Measurements from ENCODE around the gene NFYC.

Gene NFYC

GRCh38 chr1:40665335-40666171, 26.0 kb upstream of the NFYC start, which contains the start of gene RIMS3 (continued):
- TF ChIP-seq ZNF843 (tag by site-specific recombination; IDR thresholded peaks at IDR 0.05), result no peak
- no peak for TF ChIP-seq ZNF513 (tag by site-specific recombination; IDR thresholded peaks at IDR 0.05)
- TF ChIP-seq ZNF658 (tag by site-specific recombination; IDR thresholded peaks at IDR 0.05), result no peak
- TF ChIP-seq ZFP37 (tag by site-specific recombination; IDR thresholded peaks at IDR 0.05), result no peak
- peak; percentile 64; the same call in 1 of the 2 replicates for TF ChIP-seq ZBTB48 (tag by site-specific recombination; IDR thresholded peaks at IDR 0.05)
- TF ChIP-seq ZNF157 (tag by site-specific recombination; IDR thresholded peaks at IDR 0.05), result no peak
- peak; percentile 31; the same call in 1 of the 2 replicates for TF ChIP-seq ZBTB8A (tag by site-specific recombination; IDR thresholded peaks at IDR 0.05)
- no peak for TF ChIP-seq ZNF132 (tag by site-specific recombination; IDR thresholded peaks at IDR 0.05; ENCODE audit: borderline replicate concordance)
- TF ChIP-seq ZFP41 (tag by site-specific recombination; IDR thresholded peaks at IDR 0.05; ENCODE audit: borderline replicate concordance), result no peak
- no peak for TF ChIP-seq ZNF175 (tag by site-specific recombination; IDR thresholded peaks at IDR 0.05)
- TF ChIP-seq ZSCAN30 (tag by site-specific recombination; IDR thresholded peaks at IDR 0.05), result peak; percentile 63; the same call in 1 of the 2 replicates
- no peak for TF ChIP-seq KLF1 (tag by site-specific recombination; IDR thresholded peaks at IDR 0.05)
- TF ChIP-seq GFI1B (tag by site-specific recombination; IDR thresholded peaks at IDR 0.05), result no peak
- peak; percentile 87 for TF ChIP-seq SP3 (tag by site-specific recombination; IDR thresholded peaks at IDR 0.05)
- TF ChIP-seq SALL2 (tag by site-specific recombination; IDR thresholded peaks at IDR 0.05; ENCODE audit: borderline replicate concordance), result no peak
- TF ChIP-seq ZNF280D (tag by site-specific recombination; IDR thresholded peaks at IDR 0.05), result no peak
- 0 out of 2 replicates have a peak, but pooled peaks have one; percentile 53 for TF ChIP-seq ZNF2 (tag by site-specific recombination; IDR thresholded peaks at IDR 0.05)
- TF ChIP-seq ZNF530 (tag by site-specific recombination; IDR thresholded peaks at IDR 0.05; ENCODE audit: low read depth), result no peak
- no peak for TF ChIP-seq PRDM6 (tag by site-specific recombination; IDR thresholded peaks at IDR 0.05)
- TF ChIP-seq ZNF76 (tag by site-specific recombination; IDR thresholded peaks at IDR 0.05; ENCODE audit: borderline replicate concordance, low read depth), result no peak
- TF ChIP-seq ZNF169 (tag by site-specific recombination; IDR thresholded peaks at IDR 0.05), result no peak
- TF ChIP-seq ZNF561 (tag by site-specific recombination; IDR thresholded peaks at IDR 0.05; ENCODE audit: borderline replicate concordance), result peak; percentile 55; the same call in 1 of the 2 replicates
- TF ChIP-seq GLIS1 (tag by site-specific recombination; IDR thresholded peaks at IDR 0.05), result peak; percentile 51
- TF ChIP-seq, protein P1, sequence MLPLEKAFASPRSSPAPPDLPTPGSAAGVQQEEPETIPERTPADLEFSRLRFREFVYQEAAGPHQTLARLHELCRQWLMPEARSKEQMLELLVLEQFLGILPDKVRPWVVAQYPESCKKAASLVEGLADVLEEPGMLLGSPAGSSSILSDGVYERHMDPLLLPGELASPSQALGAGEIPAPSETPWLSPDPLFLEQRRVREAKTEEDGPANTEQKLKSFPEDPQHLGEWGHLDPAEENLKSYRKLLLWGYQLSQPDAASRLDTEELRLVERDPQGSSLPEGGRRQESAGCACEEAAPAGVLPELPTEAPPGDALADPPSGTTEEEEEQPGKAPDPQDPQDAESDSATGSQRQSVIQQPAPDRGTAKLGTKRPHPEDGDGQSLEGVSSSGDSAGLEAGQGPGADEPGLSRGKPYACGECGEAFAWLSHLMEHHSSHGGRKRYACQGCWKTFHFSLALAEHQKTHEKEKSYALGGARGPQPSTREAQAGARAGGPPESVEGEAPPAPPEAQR (tag by site-specific recombination; IDR thresholded peaks at IDR 0.05), result no peak
- TF ChIP-seq, protein P2, sequence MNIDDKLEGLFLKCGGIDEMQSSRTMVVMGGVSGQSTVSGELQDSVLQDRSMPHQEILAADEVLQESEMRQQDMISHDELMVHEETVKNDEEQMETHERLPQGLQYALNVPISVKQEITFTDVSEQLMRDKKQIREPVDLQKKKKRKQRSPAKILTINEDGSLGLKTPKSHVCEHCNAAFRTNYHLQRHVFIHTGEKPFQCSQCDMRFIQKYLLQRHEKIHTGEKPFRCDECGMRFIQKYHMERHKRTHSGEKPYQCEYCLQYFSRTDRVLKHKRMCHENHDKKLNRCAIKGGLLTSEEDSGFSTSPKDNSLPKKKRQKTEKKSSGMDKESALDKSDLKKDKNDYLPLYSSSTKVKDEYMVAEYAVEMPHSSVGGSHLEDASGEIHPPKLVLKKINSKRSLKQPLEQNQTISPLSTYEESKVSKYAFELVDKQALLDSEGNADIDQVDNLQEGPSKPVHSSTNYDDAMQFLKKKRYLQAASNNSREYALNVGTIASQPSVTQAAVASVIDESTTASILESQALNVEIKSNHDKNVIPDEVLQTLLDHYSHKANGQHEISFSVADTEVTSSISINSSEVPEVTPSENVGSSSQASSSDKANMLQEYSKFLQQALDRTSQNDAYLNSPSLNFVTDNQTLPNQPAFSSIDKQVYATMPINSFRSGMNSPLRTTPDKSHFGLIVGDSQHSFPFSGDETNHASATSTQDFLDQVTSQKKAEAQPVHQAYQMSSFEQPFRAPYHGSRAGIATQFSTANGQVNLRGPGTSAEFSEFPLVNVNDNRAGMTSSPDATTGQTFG (tag by site-specific recombination; IDR thresholded peaks at IDR 0.05; ENCODE audit: borderline replicate concordance), result no peak
- TF ChIP-seq ZNF398 (tag by site-specific recombination; IDR thresholded peaks at IDR 0.05), result peak; percentile 42; the same call in 1 of the 2 replicates

Measured in HEK293 (cell line).